ENCODE results near the gene KIAA0930. TPM values are rescaled to one million over a fixed set of nuclear protein-coding genes. Genes with fewer than 3 reads are reported as not detected.

Gene KIAA0930
- total RNA-seq, 1 donor, result 43.4 TPM

DNA sequence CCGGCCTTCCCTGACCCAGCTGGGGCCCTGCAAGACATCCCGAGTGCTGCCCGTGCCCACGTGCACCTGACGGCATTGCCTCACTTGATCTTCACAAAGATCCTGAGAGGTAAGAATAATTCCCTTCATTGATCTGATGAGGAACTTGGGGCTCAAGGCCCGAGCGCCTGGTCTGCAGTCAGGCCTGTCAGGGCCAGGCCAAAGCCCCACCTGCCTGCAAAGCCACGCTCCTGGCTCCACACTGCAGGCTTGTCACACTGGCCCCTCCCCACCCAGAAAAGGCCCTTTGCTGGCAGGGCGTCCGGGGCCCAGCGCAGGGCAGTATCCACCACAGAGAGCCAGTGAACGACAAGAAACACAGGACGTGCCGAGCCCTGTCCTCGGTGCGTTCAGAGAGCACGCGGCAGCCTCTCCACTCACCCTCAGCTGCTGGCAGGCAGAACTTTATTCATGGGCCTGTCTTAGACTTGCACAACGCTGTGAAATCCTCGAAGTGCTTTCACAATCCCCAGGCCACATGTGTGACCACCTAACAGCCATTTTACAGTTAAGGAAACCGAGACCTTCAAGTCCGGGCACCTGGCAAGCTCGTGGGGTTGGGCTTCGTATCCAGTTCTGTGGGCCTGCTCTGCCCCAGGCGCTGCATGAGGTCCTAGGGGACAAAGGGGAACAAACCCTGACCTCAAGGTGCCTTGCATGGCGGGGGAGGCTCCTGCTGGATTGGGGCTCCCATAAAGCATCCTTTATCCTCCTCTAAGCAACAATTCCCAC, 14.8 kb downstream of the KIAA0930 start:
- Histone ChIP-seq H3K4me2 (ENCODE audit: insufficient read depth, low read length) (peak overlapping the region; percentile 32), H3K4me1 (ENCODE audit: insufficient read depth, low read length) (peaks cover 9% of the 10 kb centered on the region), H3K4me3 (ENCODE audit: insufficient read depth, low read length) (no peak overlapping the region), H2AFZ (ENCODE audit: low read length) (peak overlapping the region; percentile 15), H3K27me3 (ENCODE audit: insufficient read depth, low read length) (no peaks in the 10 kb centered on the region), H3K36me3 (ENCODE audit: insufficient read depth, low read length) (no peaks in the 10 kb centered on the region), H3K27ac (ENCODE audit: low read depth, low read length) (peak overlapping the region; percentile 69), H4K20me1 (ENCODE audit: insufficient read depth, low read length) (peaks cover 5% of the 10 kb centered on the region), H3K9me3 (ENCODE audit: low read depth, low read length) (no peaks in the 10 kb centered on the region), H3K79me2 (ENCODE audit: insufficient read depth, low read length) (peaks cover 41% of the 10 kb centered on the region)
- TF ChIP-seq, protein P1, sequence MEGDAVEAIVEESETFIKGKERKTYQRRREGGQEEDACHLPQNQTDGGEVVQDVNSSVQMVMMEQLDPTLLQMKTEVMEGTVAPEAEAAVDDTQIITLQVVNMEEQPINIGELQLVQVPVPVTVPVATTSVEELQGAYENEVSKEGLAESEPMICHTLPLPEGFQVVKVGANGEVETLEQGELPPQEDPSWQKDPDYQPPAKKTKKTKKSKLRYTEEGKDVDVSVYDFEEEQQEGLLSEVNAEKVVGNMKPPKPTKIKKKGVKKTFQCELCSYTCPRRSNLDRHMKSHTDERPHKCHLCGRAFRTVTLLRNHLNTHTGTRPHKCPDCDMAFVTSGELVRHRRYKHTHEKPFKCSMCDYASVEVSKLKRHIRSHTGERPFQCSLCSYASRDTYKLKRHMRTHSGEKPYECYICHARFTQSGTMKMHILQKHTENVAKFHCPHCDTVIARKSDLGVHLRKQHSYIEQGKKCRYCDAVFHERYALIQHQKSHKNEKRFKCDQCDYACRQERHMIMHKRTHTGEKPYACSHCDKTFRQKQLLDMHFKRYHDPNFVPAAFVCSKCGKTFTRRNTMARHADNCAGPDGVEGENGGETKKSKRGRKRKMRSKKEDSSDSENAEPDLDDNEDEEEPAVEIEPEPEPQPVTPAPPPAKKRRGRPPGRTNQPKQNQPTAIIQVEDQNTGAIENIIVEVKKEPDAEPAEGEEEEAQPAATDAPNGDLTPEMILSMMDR (IDR thresholded peaks at IDR 0.05; ENCODE audit: extremely low read depth, low read depth, low read length), result no peak
- DNase-seq (ENCODE audit: insufficient read length, low spot score, missing footprints), result peak; percentile 72

DNA sequence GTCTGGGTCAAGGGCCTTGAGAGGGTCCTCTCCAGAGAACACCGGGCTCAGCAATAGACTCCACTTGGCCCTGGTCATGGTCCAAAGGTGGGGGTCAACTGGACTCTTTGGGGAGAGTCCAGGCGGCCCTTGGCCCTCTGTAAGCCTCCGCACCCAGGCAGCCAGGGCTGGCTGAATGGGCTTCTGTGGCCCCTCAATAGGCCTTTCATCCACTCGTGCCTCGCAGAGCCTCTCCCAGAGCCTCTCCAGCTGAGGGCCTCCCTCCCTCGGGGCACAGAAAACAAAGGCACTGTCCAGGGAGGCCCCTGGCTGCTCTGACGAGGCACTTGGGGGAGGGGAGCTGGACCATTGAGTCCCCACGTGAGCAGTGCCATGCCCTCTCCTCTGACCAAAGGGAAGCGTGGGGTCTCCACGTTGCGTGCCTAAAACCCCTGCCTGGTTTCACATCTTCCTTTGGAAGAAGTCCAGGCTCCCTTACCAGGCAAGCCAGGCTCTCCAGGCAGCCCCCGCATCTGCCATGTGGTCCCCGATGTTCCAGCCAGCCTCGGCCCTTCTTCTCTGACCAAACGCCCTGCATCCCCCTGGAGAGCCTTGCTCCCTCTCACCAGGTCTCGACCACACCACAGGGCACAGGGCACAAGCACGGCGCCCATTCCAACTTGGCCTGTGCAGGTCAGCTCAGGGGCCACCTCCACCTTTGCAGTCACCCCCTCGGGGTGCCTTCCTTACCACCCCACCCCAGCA, 15.5 kb downstream of the KIAA0930 start:
- TF ChIP-seq, protein P1 (IDR thresholded peaks at IDR 0.05; ENCODE audit: extremely low read depth, low read depth, low read length), result no peak
- Histone ChIP-seq H3K4me2 (ENCODE audit: insufficient read depth, low read length) (no peak overlapping the region), H2AFZ (ENCODE audit: low read length) (no peak overlapping the region), H3K79me2 (ENCODE audit: insufficient read depth, low read length) (peaks cover 45% of the 10 kb centered on the region), H3K27me3 (ENCODE audit: insufficient read depth, low read length) (no peaks in the 10 kb centered on the region), H3K9me3 (ENCODE audit: low read depth, low read length) (no peaks in the 10 kb centered on the region), H3K4me1 (ENCODE audit: insufficient read depth, low read length) (peaks cover 9% of the 10 kb centered on the region), H3K27ac (ENCODE audit: low read depth, low read length) (no peak overlapping the region), H3K36me3 (ENCODE audit: insufficient read depth, low read length) (no peaks in the 10 kb centered on the region), H4K20me1 (ENCODE audit: insufficient read depth, low read length) (peaks cover 5% of the 10 kb centered on the region), H3K4me3 (ENCODE audit: insufficient read depth, low read length) (no peak overlapping the region)
- peak; percentile 5 for DNase-seq (ENCODE audit: insufficient read length, low spot score, missing footprints)

DNA sequence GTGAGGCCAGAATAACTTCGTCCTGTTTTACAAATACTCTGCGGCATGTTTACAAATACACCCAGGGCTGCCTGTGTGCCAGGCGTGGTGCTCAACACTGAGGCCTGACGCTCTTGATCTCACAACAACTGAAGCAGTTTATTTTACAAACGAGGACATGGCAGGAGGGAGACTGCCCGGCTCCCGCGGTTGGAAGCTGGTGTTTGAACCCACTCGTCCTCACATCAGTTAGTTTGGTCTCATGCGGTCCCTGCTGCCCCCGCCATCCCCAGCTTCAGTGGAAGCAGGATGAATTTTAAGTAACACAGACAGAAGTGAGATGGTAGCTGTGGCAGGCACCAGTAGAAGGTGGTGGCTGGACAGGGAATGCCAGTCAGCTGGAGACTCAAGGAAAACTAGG, 16.4 kb downstream of the KIAA0930 start:
- no peaks in the 10 kb centered on the region for H3K27me3 ChIP-seq (ENCODE audit: insufficient read depth, low read length)
- H3K4me2 ChIP-seq (ENCODE audit: insufficient read depth, low read length), result no peak overlapping the region
- no peak overlapping the region for H3K4me3 ChIP-seq (ENCODE audit: insufficient read depth, low read length)
- H3K79me2 ChIP-seq (ENCODE audit: insufficient read depth, low read length), result peaks cover 45% of the 10 kb centered on the region
- peak; percentile 41 for DNase-seq (ENCODE audit: insufficient read length, low spot score, missing footprints)
- H3K36me3 ChIP-seq (ENCODE audit: insufficient read depth, low read length), result no peaks in the 10 kb centered on the region
- peaks cover 5% of the 10 kb centered on the region for H4K20me1 ChIP-seq (ENCODE audit: insufficient read depth, low read length)
- no peaks in the 10 kb centered on the region for H3K9me3 ChIP-seq (ENCODE audit: low read depth, low read length)
- no peak overlapping the region for H3K27ac ChIP-seq (ENCODE audit: low read depth, low read length)
- TF ChIP-seq, protein P1 (IDR thresholded peaks at IDR 0.05; ENCODE audit: extremely low read depth, low read depth, low read length), result no peak
- H3K4me1 ChIP-seq (ENCODE audit: insufficient read depth, low read length), result peaks cover 9% of the 10 kb centered on the region
- no peak overlapping the region for H2AFZ ChIP-seq (ENCODE audit: low read length)

All from osteoblast (primary cell).